ENCODE measurements around the gene LITAFD.
"Not testable (repeated sequence)": the region's sequence is repeated elsewhere in the genome, so short reads cannot be mapped to it uniquely, and the experiment has no call there.

The LITAFD gene

DNA sequence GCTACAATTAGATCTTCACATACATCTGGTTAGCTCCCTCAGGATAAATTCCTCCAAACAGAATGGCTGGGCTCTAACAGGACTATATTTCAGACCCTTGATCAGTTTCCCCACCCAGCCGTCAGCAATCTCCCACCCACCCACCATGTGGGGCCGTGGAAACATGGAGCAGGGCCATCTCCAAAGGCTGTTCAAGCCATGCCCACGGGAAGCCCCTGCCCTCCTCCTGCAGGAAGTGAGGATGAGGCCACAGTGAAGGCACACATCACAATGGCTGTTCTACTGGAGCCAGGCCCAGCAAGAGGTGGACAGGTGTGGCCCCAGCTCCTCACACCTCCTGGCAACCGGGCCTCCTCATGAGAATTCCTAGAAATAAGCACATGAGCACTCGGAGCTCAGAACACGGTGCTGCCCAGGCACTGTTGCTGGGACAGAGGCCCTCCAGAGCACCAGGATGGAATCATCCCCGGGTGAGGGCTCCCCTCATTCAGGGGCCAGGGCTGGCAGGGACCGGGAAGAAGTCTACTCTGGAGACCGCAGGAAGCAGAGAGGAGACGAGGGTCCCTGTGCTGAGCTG is at the start of gene LITAFD:
Gene LITAFD (plus strand): TSS at position 311 of the 577 bp plus-strand sequence. CDS start 2,005 bp downstream, outside the sequence.
- no peak for DNase-seq

DNA sequence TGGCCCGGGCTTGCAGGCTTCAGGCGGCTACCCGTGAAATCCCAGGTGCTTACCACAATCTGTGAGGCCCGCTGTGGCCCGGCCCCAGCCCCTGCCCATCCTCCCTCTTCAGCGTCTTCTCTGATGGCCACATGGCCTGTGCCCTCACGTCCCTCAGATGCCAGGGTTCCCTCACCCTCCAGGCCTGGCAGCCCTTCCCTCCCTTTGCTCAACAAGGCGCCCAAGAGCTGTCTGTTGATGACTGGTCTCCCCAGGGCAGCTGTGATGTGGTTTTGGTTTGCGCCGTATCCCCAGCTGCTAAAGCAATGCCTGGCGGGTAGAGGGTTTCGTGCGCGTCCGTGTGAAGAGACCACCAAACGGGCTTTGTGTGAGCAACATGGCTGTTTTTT is 49.4 kb upstream of the LITAFD start:
- no peak for DNase-seq

DNA sequence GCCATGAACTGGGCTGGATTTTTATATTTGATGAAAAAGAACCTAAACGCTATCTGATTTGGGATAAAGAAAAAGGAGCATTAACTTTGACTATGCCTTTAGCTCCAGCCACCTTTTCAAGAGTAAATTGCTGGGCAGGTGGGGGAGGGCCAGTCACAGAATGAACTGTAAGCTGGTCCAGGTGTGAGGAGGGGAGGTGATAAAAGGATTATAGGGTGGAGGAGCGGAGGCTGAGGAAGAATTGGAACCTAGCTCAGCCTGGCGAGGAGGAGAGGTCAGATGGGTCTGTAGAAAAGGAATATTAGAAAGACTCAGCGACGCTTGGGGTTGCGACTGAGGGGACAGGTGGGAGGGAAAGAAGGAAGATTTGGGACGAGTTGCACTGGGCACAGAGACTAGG is 45.4 kb upstream of the LITAFD start:
- not testable (repeated sequence) for DNase-seq

DNA sequence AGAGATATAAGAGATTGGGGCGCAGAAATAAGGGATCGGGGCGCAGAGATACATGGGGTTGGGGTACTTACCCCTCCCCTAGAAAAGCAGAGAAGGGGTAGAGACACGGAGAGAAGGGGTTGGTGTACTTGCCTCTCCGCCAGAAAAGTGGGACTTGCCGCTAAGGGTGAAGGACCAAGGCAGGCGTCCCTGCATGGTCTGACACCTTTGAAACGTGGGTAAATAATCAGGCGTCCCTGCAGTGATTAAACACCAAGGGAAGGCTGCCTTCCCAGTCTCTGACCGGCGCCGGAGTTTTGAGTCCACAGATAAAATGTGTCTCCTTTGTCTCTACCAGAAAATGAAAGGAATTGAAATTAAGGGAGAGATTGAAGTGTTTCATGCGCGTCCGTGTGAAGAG is 44.6 kb upstream of the LITAFD start:
- DNase-seq, result not testable (repeated sequence)

DNA sequence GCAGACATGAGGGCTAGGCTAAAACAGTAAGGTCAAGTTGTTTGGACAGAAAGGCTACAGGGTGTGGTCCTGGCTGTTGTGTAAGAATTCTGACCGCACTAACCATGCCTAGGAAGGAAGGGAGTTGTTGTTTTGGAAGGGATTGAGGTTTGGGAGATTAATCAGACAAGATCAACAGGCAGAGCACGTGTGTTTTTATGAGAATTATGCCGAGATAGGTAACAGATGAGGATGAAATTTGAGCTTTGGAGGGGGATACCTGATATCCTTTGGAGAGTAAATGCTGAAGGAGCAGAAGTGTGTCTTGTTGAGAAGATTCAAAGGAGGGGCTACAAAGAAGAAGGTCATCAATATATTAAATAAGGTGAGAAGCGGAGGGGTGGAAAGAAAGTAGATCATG is 40.1 kb upstream of the LITAFD start:
- DNase-seq, result not testable (repeated sequence)

GRCh38 chr16:8843296-8843695 is 38.9 kb upstream of the LITAFD start:
- not testable (repeated sequence) for DNase-seq

GRCh38 chr16:8845699-8846298 is 36.4 kb upstream of the LITAFD start:
- no peak for DNase-seq

GRCh38 chr16:8846401-8846932 is 35.7 kb upstream of the LITAFD start:
- DNase-seq, result no peak

- DNase-seq, result no peak
Measured at GRCh38 chr16:8847145-8847544, 35.0 kb upstream of the LITAFD start.

- DNase-seq, result no peak
Measured at GRCh38 chr16:8847623-8848022, 34.5 kb upstream of the LITAFD start.

DNA sequence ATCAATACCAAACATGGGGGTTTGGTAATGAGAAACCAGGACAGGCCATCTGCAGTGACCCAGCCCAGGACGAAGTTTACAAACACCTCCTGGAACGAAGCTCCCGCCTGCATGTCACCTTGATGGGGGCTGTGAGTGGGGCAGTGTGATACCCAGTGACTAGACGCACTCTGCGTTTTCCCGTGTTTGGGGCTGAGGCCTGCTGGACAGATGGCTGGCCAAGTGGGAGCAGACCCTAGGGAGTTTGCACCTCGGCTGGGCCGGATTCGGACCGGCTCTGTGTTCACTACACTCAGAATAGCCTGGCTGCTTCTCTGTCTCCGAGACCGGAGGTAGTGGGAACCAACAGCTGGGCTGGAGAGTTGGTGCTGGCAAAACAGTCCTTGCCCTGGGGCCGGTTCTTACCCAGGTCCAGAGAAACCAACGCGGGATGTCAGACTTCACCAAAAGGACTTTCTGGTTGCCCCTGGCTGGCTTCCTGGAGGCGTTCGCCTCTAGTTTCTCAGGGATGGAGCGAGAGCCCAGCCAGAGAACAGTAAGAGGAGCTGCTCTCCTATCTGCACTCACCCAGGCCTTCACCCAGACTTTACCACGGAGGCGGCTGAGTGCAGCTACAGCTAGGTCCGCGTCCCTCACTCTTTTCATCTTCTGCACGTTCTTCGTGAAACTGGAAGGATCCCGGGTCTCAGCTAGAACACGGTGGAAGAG is 33.8 kb upstream of the LITAFD start:
- no peak for DNase-seq

- DNase-seq, result no peak
Measured at GRCh38 chr16:8848939-8849391, 33.2 kb upstream of the LITAFD start.

- no peak for DNase-seq
Measured at GRCh38 chr16:8849411-8850011, 32.6 kb upstream of the LITAFD start.

DNA sequence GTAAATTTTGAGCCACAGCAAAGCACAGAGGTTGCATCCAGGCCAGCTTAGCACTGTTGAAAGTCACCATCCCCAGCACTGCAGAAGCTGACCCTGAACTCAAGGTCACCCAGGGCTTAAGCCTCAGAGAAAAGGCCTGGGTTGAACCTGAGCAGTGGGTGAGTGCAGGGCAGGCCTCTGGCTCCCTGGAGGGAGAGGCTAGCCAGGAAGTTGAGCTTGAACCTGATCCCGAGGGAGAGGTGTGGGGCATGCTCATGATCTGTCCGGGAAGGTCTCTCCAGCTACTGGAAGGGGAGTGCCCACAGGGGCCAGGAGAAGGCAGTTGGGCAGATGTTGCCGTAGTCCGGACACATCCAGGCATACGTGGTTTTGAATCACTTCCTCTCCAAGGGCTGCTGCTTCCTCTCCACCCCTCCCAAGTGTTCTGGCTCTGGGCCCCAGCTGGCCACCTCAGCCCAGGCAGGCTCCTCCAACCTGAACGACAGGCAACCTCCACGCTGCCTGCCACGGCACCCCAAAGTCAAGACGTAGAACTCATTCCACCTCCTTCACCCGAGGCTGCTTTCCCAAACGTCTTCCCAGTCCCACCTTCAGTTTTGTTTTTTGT is 31.8 kb upstream of the LITAFD start:
- no peak for DNase-seq

- DNase-seq, result no peak
Measured at GRCh38 chr16:8851761-8852403, 30.3 kb upstream of the LITAFD start.

- no peak for DNase-seq
Measured at GRCh38 chr16:8852534-8852933, 29.6 kb upstream of the LITAFD start.

DNA sequence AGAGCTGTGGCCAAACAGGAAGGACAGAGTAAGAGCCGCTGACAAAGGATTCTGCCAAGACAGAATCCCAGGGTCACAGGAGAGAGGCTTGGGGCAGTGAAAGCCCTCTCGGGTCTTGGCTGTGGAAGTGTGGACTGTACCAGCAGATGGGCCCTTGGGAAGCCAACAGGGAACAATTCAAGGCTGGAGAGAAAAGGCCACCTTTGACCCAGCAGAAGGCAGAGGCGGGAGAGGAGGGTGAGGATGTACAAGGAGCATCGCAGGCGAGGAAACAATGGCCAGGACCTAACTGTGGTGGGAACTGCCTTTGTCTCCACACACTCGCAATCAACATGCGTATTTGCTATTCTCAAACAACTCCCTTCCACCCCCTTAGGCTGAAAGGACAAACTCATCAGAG is 29.0 kb upstream of the LITAFD start:
- no peak for DNase-seq

GRCh38 chr16:8853611-8854010 is 28.5 kb upstream of the LITAFD start:
- DNase-seq, result no peak

GRCh38 chr16:8854298-8854948 is 27.7 kb upstream of the LITAFD start:
- DNase-seq, result no peak

- no peak for DNase-seq
Measured at GRCh38 chr16:8855051-8855786, 26.9 kb upstream of the LITAFD start.

DNA sequence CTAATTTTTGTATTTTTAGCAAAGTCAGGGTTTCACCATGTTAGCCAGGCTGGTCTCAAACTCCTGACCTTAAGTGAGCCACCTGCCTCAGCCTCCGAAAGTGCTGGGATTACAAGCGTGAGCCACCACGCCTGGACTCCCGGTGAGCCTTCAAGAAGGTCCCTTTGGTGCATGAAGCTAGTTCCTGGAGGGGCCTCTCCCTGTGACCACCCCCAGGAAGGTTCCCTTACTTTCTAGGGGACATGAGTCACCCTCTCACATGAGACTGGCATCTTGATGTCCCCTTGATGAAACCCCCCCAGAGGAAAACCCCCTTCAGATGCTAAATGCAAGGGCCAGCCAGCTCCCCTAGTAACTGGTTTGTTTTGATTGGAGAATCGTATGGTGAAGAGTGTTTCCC is 26.2 kb upstream of the LITAFD start:
- DNase-seq, result no peak
